AML-193 (cell line): ENCODE results near the gene AGT.
"Not testable (repeated sequence)": the region's sequence is repeated elsewhere in the genome, so short reads cannot be mapped to it uniquely, and the experiment has no call there.

Source experiments
- DNase-seq, 2 experiments: peaks; one replicate each; lab custom pipeline; 2025; lab: John Stamatoyannopoulos, UW

AGT gene

DNA sequence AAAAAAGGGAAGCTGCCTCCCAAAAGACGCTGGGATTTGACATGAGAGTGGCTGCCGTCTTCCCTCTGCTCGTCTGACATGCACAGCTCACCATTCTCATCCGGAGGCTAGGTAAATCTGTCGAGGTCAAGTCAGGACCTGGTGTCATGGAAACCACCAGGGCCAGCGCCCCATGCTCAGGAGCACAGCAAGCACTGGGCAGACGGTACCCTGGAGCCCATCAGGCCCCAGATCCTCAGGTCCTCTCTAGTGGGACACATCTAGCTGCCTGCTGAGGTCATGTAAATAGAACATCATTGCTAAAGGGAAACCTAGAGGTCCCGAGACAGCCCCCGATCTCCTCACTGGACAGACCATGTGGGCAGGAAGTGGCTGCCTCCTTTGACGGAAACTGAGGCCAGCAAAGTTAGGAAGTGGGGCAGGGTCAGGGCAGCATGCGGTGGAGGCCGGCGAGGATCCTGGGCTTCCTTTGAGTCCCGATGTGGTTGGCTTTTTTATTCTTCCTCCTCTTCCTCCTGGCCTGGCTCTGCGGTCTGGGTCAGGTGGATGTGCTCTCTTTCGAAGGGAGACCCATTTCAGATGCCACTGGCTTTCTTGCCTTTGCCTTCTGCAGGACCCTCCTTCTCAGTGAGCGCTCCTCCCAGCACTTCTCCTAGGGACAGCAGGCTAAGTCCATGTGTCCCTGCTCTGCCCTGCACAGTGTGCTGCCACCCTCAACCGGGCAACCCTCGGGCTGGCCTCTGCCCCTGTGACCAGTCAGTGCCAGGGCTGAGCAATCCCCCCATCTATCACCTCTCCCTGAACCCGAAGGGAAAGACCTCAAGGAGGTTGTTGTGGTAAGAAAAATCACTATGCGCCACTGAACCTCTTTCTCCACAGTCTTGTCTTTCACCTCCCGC is 5.9 kb downstream of the AGT start:
- DNase-seq = no peak

DNA sequence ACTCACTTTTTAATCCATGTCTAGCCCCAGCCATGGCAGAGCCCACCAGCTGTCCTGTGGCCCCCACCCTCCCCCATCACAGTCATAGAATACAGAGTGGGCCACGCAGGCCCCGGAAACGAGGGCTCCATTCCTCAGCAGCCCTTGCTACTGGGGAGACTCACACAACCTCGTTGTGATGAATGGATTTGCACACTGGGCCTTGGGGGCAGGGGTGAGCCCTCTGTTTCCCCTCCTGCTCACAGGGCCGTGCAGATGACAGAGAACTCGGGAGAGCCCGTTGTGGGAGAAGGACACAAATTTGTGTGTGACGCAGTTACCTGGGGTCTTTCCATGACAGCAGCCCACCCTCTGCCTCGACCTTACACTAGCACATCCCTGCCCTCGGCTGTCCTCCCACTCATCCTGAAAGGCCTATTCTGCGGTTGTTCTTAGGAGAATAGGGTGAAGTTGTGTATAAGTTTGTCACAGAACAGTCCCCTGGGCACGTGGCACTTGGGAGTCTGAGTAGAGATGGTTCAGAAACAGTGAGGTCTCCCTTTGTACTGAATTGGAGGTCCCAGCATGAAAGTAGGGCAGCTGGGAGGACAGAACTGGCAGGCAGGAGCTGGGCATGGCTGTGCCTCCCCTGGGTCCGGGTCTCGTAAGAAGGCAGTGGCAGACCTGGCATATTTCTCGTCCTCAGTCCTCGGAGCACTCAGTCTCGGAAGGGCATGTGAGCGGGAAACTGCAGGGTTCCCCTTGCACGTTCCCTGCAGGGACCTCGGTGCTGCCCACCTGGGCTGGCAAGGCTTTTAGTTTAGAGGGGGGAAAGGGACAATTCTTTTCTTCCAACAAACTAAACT is 6.8 kb downstream of the AGT start:
- DNase-seq = no peak

- DNase-seq = no peak
Observed at GRCh38 chr1:230706020-230706699, 7.8 kb downstream of the AGT start.

- DNase-seq = no peak
Observed at GRCh38 chr1:230705289-230706019, 8.5 kb downstream of the AGT start.

- DNase-seq = no peak
Observed at GRCh38 chr1:230704830-230705229, 9.1 kb downstream of the AGT start.

DNA sequence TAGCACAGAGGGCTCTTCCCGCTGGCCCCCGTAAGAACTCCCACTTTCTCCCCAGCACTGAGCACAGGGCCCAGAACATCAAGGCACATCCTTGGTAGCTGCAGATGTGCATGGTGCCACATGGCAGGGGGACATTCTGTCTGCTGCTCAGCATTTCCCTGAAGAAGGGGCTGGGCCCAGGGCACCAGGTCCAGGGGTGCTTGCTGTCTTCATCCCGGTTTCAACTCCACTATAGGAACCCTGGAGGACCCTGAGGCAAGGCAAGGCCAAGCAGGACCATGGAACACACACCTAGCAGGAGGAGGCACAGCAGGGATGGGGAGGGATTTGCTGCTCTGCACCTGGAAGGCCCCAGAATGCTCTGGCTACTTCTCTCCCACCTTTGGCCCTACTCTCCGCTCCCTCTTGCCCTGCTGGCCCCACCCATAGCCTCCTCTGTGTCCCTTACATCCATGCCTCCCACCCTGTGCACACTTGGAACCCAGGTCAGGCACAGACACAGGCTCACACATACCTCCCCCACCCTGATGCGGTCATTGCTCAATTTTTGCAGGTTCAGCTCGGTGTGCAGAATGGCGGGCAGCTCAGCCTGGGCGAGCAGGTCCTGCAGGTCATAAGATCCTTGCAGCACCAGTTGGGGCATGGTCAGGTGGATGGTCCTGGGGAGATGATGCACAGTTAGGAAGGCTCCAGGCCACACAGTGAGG is 10.1 kb downstream of the AGT start:
- DNase-seq = no peak

GRCh38 chr1:230702934-230703678 is 10.8 kb downstream of the AGT start:
- DNase-seq = no peak

DNA sequence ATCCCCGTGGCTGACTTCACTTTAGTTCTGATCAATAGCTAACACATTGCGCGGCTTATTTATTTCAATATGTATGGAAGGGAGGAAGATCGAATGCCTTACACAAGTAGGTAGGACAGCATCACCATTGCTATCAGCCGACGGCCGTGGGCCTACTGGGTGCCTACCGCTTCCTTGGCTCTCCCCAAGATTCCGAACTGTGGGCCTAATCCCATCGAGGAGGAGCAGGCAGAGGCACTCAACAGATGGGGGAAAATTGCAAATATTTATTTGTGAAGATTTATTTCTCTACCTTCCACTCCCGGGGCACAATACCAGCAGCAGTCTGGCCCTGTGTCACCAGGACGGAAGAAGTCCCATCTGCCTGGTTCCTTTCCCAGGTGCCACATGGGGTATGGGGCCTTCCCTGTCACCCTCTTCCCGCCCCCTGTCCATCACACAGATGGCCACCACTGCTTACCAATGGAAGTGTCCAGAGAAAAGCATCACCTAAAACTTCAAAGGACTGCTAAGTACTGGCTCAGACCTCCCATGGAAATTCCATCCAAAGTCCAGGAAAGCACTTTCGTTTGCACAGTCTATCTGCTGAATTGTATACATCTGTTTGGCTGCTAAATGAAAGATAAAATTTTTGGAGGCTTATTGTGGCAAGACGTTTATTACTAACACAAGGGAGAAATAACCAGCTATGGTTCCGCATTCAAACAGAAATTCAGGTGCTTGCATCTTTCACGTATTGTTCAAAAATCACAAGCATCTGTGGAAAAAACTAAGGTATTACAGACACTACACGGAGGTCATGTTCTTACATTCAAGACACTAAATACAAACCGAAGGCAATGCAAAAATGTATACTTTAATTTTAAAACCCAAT is 11.8 kb downstream of the AGT start:
- DNase-seq = no peak

DNA sequence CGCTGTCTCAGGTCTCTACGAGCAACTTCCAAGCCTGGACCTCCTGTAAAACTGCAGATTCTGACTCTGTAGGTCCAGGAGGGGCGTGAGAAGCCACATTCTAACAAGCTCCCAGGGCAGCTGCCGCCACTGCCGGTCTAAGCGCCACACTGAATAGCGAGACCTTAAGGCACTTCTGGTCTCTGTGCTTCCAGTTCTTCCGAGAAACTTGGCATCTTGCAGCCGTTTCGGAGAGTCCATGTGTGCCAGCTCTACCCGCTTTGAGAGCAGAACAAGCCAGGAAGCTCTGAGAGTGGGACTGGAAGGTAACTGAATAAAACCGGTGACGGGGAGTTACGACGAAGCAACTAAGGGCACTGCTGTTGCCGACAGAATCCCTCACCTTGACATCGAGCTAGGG is 12.5 kb downstream of the AGT start:
- no peak for DNase-seq

DNA sequence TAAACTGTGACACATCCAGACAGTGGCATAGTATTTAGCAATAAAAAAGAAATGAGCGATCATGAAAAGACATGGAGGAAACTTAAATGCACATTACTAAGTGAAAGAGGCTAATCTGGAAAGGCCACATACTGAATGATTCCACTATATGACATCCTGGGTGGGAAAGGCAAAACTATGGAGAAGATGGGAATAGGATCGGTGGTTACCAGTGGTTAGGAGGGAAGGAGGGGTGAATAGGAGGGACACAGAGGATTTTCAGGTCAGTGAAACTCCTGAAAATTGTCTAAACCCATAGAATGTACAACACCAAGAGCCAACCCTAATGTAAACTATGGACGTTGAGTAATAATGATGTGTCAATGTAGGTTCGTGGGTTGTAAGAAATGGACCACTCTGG is 13.8 kb downstream of the AGT start:
- no peak for DNase-seq

DNA sequence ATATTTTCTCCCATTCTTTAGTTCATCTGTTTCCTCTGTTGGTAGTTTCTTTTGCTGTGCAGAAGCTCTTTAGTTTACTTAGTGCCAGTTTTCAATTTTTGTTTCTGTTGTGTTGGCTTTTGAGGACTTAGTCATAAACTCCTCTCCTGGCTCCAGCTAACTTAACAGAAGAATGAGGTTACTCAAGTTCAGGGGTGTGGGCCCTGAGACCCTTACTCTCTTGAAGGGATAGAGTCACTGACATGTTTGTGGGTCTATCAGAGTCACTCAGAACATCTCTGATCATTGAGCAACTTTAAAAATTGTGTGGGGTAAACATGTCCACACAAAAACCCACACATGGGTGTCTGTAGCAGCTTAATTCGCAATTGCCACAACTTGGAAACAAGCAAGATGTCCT is 14.2 kb downstream of the AGT start:
- no peak for DNase-seq

DNA sequence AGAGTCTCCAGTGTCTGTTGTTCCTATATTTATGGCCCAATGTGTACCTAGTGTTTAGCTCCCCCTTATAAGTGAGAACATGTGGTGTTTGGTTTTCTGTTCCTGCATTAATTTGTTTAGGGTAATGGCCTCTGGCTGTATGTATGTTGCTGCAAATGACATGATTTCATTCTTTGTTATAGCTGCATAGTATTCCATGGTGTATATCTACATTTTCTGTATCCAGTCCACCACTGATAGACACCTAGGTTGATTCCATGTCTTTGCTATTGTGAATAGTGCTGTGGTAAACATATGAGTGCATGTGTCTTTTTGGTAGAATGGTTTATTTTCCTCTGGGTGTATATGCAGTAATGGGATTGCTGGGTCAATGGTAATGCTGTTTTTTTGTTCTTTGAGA is 15.0 kb downstream of the AGT start:
- not testable (repeated sequence) for DNase-seq

- DNase-seq = no peak
Observed at GRCh38 chr1:230698130-230698529, 15.8 kb downstream of the AGT start.

- no peak for DNase-seq
Observed at GRCh38 chr1:230696722-230697437, 17.0 kb downstream of the AGT start.

- DNase-seq = no peak
Observed at GRCh38 chr1:230696218-230696617, 17.7 kb downstream of the AGT start.

DNA sequence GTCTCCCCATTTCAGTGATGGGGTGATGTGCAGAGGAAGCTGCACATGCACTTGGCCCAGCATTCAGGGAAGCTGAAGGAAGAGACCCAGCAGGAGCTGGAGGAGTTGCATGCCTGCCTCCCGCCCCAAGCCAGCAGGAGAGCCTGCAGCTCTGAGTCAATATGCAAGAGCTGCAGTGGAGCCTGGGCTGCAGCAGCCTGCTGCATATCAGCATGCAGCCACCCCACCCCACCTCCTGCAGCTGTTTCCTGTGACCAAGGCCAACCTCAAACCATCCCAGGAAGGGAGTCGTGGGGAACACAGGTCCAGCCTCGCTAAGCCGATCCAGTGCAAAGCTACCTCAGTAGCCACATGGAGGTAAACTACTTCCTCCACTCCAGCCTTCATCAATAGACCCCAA is 18.9 kb downstream of the AGT start:
- DNase-seq = no peak

DNA sequence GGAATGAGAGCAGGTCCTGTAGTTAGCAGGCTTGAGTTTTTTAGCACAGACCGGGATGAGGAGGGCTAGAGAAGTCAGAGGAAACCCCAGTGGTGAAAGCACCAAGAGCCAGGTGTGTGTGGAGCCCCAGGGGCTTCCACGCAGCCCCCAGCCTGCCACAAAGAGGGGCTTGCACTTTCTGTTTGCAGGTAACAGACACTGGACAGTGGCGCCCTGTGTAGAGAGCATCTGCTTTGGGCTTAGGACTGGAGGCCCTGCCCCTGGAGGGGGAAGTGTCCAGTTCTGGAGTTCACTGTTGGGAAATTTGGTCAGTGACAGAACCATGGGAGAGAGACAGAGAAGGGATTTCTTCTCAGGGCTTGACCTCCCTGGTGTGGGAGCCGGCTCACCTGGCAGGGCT is 19.5 kb downstream of the AGT start:
- no peak for DNase-seq

- DNase-seq = no peak
Observed at GRCh38 chr1:230693777-230694176, 20.1 kb downstream of the AGT start.

GRCh38 chr1:230693221-230693620 is 20.7 kb downstream of the AGT start:
- DNase-seq = no peak
